Thyroid gland (tissue), 4 donors: ENCODE results near the gene CNTN3.

ENCODE experiments used
- POLR2A ChIP-seq, 2 donors: fragments of 450-650 bp; IDR thresholded peaks; one replicate each; pipeline ENCODE4 v1.6.1; 2017; ENCODE audit warnings: antibody characterized with exemption in 2 of 2, mild to moderate bottlenecking in 2 of 2, moderate library complexity in 1 of 2
- TF ChIP-seq, protein P1 (sequence below), 6 experiments: fragments of 200-600 bp in 3 of 6; fragments of 450-650 bp in 3 of 6; sonication (generic) in 3 of 6; IDR thresholded peaks; one replicate each; pipeline ENCODE4 v1.5.1; 2016 to 2019; ENCODE audit warnings: antibody characterized with exemption in 6 of 6, mild to moderate bottlenecking in 2 of 6, inconsistent platforms in 1 of 6, moderate library complexity in 1 of 6

- TF ChIP-seq, protein P1, sequence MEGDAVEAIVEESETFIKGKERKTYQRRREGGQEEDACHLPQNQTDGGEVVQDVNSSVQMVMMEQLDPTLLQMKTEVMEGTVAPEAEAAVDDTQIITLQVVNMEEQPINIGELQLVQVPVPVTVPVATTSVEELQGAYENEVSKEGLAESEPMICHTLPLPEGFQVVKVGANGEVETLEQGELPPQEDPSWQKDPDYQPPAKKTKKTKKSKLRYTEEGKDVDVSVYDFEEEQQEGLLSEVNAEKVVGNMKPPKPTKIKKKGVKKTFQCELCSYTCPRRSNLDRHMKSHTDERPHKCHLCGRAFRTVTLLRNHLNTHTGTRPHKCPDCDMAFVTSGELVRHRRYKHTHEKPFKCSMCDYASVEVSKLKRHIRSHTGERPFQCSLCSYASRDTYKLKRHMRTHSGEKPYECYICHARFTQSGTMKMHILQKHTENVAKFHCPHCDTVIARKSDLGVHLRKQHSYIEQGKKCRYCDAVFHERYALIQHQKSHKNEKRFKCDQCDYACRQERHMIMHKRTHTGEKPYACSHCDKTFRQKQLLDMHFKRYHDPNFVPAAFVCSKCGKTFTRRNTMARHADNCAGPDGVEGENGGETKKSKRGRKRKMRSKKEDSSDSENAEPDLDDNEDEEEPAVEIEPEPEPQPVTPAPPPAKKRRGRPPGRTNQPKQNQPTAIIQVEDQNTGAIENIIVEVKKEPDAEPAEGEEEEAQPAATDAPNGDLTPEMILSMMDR (IDR thresholded peaks at IDR 0.05) = no peak
- TF ChIP-seq POLR2A (IDR thresholded peaks at IDR 0.05) = no peak
Measured at GRCh38 chr3:74651885-74652284, 37.4 kb upstream of the CNTN3 start.
